GM12878 (cell line): ENCODE results near the gene INHBB. TPM values are rescaled to one million over a fixed set of nuclear protein-coding genes. Genes with fewer than 3 reads are reported as not detected.
A peak's percentile ranks its signal among the peaks of the same experiment; 100 is the strongest.

ENCODE experiments used
- ATAC-seq: fragments of 200-7000 bp; cut with Tn5 transposase; 3 replicates; pipeline ENCODE4 v1.9.1; 2020; ENCODE audit warnings: mild to moderate bottlenecking, moderate library complexity
- BruUV-seq: library from RNA; stranded (reverse); fragments of 400-500 nt; replicated peaks from 2 replicates; lab custom pipeline; 2021; lab: Mats Ljungman, UMichigan
- CTCF ChIA-PET: fragments of 300-600 bp; sonication (Branson Sonifier 250); formaldehyde crosslinking; extraction: SDS; loops from one replicate; lab custom pipeline; 2021; ENCODE audit warnings: inconsistent platforms; lab: Yijun Ruan, JAX
- POLR2A ChIA-PET: fragments of 350-600 bp; formaldehyde crosslinking; extraction: SDS; loops from one replicate; lab custom pipeline; 2021; ENCODE audit warnings: inconsistent platforms; lab: Charles Lee
- RAD21 ChIA-PET: fragments of 300-600 bp; sonication (Branson Sonifier 250); formaldehyde crosslinking; loops from one replicate; lab custom pipeline; 2023; ENCODE audit warnings: antibody characterized with exemption; ENCODE audit not compliant: unreplicated experiment; lab: Charles Lee
- SMC1A ChIA-PET: fragments of 300-600 bp; sonication (Branson Sonifier 250); formaldehyde crosslinking; loops from one replicate; lab custom pipeline; 2023; ENCODE audit not compliant: unreplicated experiment, uncharacterized antibody; lab: Charles Lee
- DNase-seq: peaks from one replicate; pipeline ENCODE4 v3.0.0-alpha.2; 2011; ENCODE audit warnings: low read depth, low spot score
- FAIRE-seq: peaks from 3 replicates; lab custom pipeline; 2011; peaks lifted over from hg19 to GRCh38; lab: Jason Lieb, UNC
- H2AFZ ChIP-seq: 2 replicates; pipeline ENCODE4 v1.6.0; 2011; ENCODE audit warnings: low read depth, low read length, control low read depth; ENCODE audit not compliant: control insufficient read depth
- H3K27ac ChIP-seq: 2 replicates; pipeline ENCODE4 v1.5.1; 2011; ENCODE audit warnings: control low read depth; ENCODE audit not compliant: control insufficient read depth, insufficient read depth
- H3K27me3 ChIP-seq, 2 experiments: replicated peaks in 1 of 2; 2 replicates each; pipeline versions ENCODE4 v1.6.0 to v1.6.1; 2011; ENCODE audit warnings: low read length in 1 of 2; ENCODE audit not compliant: control insufficient read depth in 2 of 2, insufficient read depth in 2 of 2
- H3K36me3 ChIP-seq, 2 experiments: 2 replicates each; pipeline ENCODE4 v1.5.1; 2011; ENCODE audit warnings: low read length in 1 of 2; ENCODE audit not compliant: control insufficient read depth in 2 of 2, insufficient read depth in 2 of 2
- H3K4me1 ChIP-seq: 2 replicates; pipeline ENCODE4 v1.6.1; 2011; ENCODE audit warnings: mild to moderate bottlenecking, low read length, moderate library complexity, mixed read lengths; ENCODE audit not compliant: control insufficient read depth, insufficient read depth
- H3K4me2 ChIP-seq: 2 replicates; pipeline ENCODE4 v1.6.0; 2011; ENCODE audit warnings: control low read depth; ENCODE audit not compliant: control insufficient read depth, insufficient read depth
- H3K4me3 ChIP-seq: fragments of 200-600 bp; sonication (generic); 2 replicates; pipeline ENCODE4 v1.5.1; 2016
- H3K79me2 ChIP-seq: 2 replicates; pipeline ENCODE4 v1.6.0; 2011; ENCODE audit warnings: low read length; ENCODE audit not compliant: control insufficient read depth, insufficient read depth
- H3K9ac ChIP-seq: 2 replicates; pipeline ENCODE4 v1.8.0; 2011; ENCODE audit warnings: low read length, control low read depth, mixed read lengths; ENCODE audit not compliant: control insufficient read depth, insufficient read depth
- H3K9me3 ChIP-seq: replicated peaks from 3 replicates; pipeline ENCODE4 v1.5.1; 2011; ENCODE audit warnings: mild to moderate bottlenecking, low read length; ENCODE audit not compliant: control insufficient read depth, insufficient read depth
- H4K20me1 ChIP-seq: 2 replicates; pipeline ENCODE4 v1.6.0; 2011; ENCODE audit not compliant: control insufficient read depth, insufficient read depth
- CBFB ChIP-seq: IDR thresholded peaks from 2 replicates; pipeline ENCODE4 v1.6.1; 2016; ENCODE audit warnings: antibody characterized with exemption, low read depth
- IKZF1 ChIP-seq: fragments of 450-650 bp; conservative IDR thresholded peaks from 2 replicates; pipeline ENCODE4 v1.6.1; 2017; ENCODE audit warnings: antibody characterized with exemption, mild to moderate bottlenecking
- POU2F2 ChIP-seq: IDR thresholded peaks from 3 replicates; pipeline ENCODE4 v1.6.1; 2011; ENCODE audit warnings: low read depth, mild to moderate bottlenecking, low read length, borderline replicate concordance
- SREBF2 ChIP-seq: IDR thresholded peaks from 2 replicates; pipeline ENCODE4 v1.6.1; 2012; ENCODE audit warnings: mild to moderate bottlenecking, low read length
- WRNIP1 ChIP-seq: IDR thresholded peaks from 2 replicates; pipeline ENCODE4 v1.6.1; 2011; ENCODE audit warnings: low read depth, low read length, improper control_type of control experiment, borderline replicate concordance
- ZNF274 ChIP-seq: IDR thresholded peaks from one replicate; pipeline ENCODE4 v1.8.0; 2011; ENCODE audit not compliant: insufficient read length, insufficient read depth
- WGBS: methylation state at CpG from one replicate; pipeline ENCODE4 v1.1.6; 2016; ENCODE audit warnings: low lambda C conversion rate; ENCODE audit not compliant: insufficient replicate concordance, insufficient coverage; ENCODE audit errors: missing lambda C conversion rate; 5-methylcytosine and 5-hydroxymethylcytosine counted together
- in situ Hi-C: fragments of 300-500 bp; cut with MboI; formaldehyde crosslinking; loops from 9 replicates; pipeline ENCODE4 v1.14.3; 2018; ENCODE audit warnings: mixed read lengths
- intact Hi-C: fragments of 100-400 bp; cut with micrococcal nuclease; formaldehyde crosslinking; loops from one replicate; pipeline ENCODE4 v1.14.2; 2022; ENCODE audit not compliant: unreplicated experiment
- polyA plus RNA-seq, 11 experiments: library from polyadenylated mRNA; depleted of rRNA in 4 of 11; unstranded in 6 of 11; stranded (reverse) in 5 of 11; fragments of >200 nt; fragmentation: Nextera tagmentation in 4 of 11; fragmentation: Illumina TruSeq in 1 of 11; extraction: Ambion mirVana in 4 of 11; extraction: Trizol in 1 of 11; gene quantifications; 1 replicate in 1 of 11; 2 replicates in 10 of 11; pipeline versions ENCODE4 v1.2.1 to v1.2.3, GENCODE V29; 2011 to 2016; ENCODE audit warnings: inconsistent platforms in 2 of 11, missing spikeins in 2 of 11, low read depth in 1 of 11
- total RNA-seq, 4 experiments: library from RNA; depleted of rRNA in 3 of 4; stranded (reverse); fragments of >200 nt in 3 of 4; fragmentation: Illumina TruSeq in 1 of 4; extraction: Trizol in 1 of 4; gene quantifications; 2 replicates each; pipeline versions ENCODE4 v1.2.1 to v1.2.3, GENCODE V29; 2013 to 2021
- TF ChIP-seq, protein P1 (sequence below): IDR thresholded peaks from 2 replicates; pipeline ENCODE4 v1.6.1; 2012; ENCODE audit warnings: low read depth, low read length, improper control_type of control experiment
- TF ChIP-seq, protein P2 (sequence below): IDR thresholded peaks from 2 replicates; pipeline ENCODE4 v1.6.1; 2012; ENCODE audit warnings: low read length, inconsistent platforms

Gene INHBB
- total and polyA plus RNA-seq, 10 of the 15 experiments (the other 5 are each of a cell fraction or from before 2014, with no cell fraction given), result 0.05 TPM; not detected in 9

DNA sequence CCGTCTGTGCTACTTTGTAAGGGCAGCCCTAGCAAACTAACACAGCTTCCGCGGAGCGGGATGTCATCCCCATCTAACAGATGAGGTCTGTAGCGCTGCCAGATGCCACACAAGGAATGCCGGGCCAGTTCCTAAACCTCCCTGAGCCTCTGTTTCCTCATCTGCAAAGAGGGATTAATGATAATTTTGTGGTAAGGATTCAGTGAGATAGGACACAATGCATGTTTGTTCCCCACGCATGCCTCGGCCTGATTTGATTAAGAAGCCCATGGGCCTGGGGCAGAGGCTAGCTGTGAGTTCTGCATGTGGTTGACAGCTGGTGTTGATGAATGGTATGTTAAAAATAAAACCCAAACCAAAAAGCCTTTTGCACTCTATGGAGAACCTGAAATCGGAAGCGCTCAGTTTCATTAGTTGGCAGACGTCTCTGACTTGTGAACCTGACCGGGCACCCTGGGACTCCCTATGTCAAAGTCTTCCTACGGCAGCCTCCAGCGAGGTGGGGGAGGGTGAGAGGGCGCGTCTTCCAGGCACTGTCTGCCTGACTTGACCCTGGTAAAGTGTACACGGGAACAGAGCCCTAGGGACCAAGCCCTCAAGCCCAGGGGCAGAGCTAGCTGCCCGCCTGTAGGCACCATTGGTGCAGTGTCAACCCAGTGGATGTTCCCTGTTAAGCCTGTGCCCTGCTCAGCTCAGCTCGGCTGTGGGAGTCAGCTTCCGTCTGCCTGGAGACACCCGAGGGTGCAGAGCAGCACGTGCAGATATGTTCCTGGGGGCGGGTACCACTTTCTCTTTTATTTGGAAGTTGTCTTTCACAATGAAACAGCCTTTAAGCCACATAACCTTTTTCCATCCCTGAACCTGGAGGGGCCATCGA, 14.8 kb upstream of the INHBB start:
- in situ Hi-C loops (no loop called here), intact Hi-C loops (no loop called here)
- Histone ChIP-seq H3K4me3 (no peak overlapping the region), H3K9ac (no peak overlapping the region), H3K79me2 (no peaks in the 10 kb centered on the region), H3K27ac (no peak overlapping the region), H3K4me2 (no peak overlapping the region), H3K36me3 (no peaks in the 10 kb centered on the region), H2AFZ (no peak overlapping the region), H3K27me3 (peaks cover 5 to 7% of the 10 kb centered on the region in 2 experiments), H3K4me1 (no peaks in the 10 kb centered on the region; the same call in 1 of the 2 replicates), H4K20me1 (no peaks in the 10 kb centered on the region)
- no TSS peak for BruUV-seq
- ChIA-PET SMC1A (no interaction called here), CTCF (interaction anchor here (1.3 kb wide), 1 partner anchor 9 kb away, joined by 3 read pairs; no protein-coding TSS in a partner anchor), POLR2A (no interaction called here), RAD21 (interaction anchor here (1.2 kb wide), 1 partner anchor 18 kb away, joined by 3 read pairs; no protein-coding TSS in a partner anchor)
- 23% methylated on average over 24 of the region's 24 CpGs for WGBS
- no peak for FAIRE-seq
- DNase-seq, result no peak
- ATAC-seq, result peak; percentile 45
- TF ChIP-seq, protein P1, sequence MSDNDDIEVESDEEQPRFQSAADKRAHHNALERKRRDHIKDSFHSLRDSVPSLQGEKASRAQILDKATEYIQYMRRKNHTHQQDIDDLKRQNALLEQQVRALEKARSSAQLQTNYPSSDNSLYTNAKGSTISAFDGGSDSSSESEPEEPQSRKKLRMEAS, result no peak
- no peak for TF ChIP-seq POU2F2
- no peak for TF ChIP-seq CBFB
- no peak for TF ChIP-seq SREBF2
- TF ChIP-seq, all 136 proteins: peak for 0
- H3K9me3 ChIP-seq, result no peaks in the 10 kb centered on the region

DNA sequence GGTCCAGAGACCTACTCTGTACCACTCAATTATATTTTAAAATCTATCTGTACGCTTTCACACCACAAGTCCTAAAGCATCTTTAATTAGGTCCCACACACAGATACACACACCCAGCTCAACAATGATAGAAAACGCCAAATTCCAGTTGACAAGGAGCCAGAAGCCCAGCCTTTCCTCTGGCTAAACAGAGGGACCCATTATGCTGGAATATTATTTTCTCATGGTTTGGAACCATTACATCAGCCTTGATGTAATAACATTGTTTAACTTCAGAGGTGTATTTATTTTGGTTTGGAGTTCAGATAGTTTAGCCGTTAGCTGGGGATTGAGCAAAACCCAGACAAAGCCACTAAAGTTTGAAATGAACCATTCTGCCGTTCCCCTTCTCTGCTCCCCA, 14.0 kb upstream of the INHBB start:
- Histone ChIP-seq H3K27me3 (peaks cover 5 to 7% of the 10 kb centered on the region in 2 experiments), H3K9ac (no peak overlapping the region), H3K4me3 (no peak overlapping the region), H3K36me3 (no peaks in the 10 kb centered on the region), H2AFZ (no peak overlapping the region), H3K79me2 (no peaks in the 10 kb centered on the region), H4K20me1 (no peaks in the 10 kb centered on the region), H3K4me2 (no peak overlapping the region), H3K27ac (no peak overlapping the region), H3K4me1 (no peaks in the 10 kb centered on the region; the same call in 1 of the 2 replicates), H3K9me3 (no peaks in the 10 kb centered on the region)
- DNase-seq (no peak), FAIRE-seq (no peak), ATAC-seq (no peak)
- ChIA-PET CTCF (interaction anchor here (1.3 kb wide), 1 partner anchor 8 kb away, joined by 3 read pairs; no protein-coding TSS in a partner anchor), POLR2A (no interaction called here), SMC1A (no interaction called here), RAD21 (interaction anchor here (1.2 kb wide), 1 partner anchor 19 kb away, joined by 3 read pairs; no protein-coding TSS in a partner anchor)
- no peak for TF ChIP-seq IKZF1
- TF ChIP-seq ZNF274, result no peak
- TF ChIP-seq, protein P2, sequence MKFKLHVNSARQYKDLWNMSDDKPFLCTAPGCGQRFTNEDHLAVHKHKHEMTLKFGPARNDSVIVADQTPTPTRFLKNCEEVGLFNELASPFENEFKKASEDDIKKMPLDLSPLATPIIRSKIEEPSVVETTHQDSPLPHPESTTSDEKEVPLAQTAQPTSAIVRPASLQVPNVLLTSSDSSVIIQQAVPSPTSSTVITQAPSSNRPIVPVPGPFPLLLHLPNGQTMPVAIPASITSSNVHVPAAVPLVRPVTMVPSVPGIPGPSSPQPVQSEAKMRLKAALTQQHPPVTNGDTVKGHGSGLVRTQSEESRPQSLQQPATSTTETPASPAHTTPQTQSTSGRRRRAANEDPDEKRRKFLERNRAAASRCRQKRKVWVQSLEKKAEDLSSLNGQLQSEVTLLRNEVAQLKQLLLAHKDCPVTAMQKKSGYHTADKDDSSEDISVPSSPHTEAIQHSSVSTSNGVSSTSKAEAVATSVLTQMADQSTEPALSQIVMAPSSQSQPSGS, result no peak
- TF ChIP-seq WRNIP1, result no peak
- in situ Hi-C loops, result no loop called here
- intact Hi-C loops, result no loop called here
- 50% methylated on average over 4 of the region's 4 CpGs for WGBS
- BruUV-seq, result no TSS peak
